HG03066 (cell line): ENCODE measurements around the gene HMGCS2.

Experiments
- ATAC-seq: cut with Tn5 transposase; IDR thresholded peaks from one replicate; pipeline ENCODE4 v1.9.1; 2021; ENCODE audit warnings: low read depth; ENCODE audit not compliant: unreplicated experiment

Gene HMGCS2

DNA sequence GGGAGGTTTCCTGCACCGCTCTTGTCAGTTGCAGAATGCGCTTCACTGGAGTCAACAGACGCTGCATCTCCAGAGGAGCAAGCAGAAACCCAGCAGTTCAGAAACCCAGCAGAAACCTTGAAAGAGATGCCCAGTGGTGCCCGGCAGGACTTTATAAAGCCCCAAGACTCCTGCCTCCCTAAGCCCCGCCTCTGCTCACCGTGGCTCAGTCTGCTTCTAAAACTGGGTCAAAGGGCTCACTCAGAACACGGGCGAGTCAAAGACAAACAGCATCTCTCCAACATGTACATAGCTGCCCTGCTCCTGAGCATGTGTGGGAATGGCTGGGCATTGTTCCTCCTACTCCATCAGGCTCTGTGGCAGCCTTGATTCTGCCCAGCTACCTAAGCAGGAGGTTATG lies at the start of gene HMGCS2:
Gene HMGCS2, minus strand, starts transcription at position 128 of the 400 bp plus-strand sequence. Its CDS starts 61 bp downstream, at position 67.
- no peak for ATAC-seq

DNA sequence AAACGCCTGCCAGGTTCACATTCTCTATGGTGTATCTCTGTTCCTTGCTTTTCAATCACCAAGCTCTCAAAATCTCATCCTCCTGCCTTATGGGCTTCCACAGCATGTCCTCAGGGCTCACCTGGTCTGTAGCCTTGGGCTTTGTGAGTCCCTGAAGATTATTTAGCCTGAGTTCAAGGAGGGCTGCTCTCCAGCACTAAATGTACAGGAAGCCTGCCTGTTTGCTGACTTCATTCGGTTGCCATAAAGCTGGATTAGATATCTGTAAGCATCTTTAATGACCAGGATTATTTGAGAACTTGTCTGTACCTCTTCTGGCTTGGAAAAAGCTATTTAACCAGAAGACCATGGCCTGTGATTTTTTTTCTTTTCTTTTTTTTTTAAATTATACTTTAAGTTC lies 49.5 kb upstream of the HMGCS2 start:
- ATAC-seq: no peak

DNA sequence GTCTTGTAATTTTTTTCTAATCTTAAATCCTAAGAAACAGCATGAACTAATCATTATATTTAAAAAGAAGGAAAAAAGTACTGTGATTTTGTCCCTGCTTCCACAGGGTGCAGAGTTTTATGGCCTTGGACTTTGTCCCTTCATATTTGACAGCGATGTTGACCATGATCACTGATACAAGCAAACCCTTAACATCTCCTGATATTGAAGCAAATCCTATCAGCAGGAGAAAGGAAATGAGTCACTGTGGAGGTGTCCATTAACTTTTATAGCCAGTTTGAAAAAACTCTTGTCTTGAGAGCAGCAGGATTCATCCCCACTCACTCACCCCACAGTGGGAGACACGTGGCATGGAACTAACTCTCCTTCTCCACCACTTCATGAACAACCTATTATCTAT lies 47.7 kb upstream of the HMGCS2 start:
- ATAC-seq: no peak

DNA sequence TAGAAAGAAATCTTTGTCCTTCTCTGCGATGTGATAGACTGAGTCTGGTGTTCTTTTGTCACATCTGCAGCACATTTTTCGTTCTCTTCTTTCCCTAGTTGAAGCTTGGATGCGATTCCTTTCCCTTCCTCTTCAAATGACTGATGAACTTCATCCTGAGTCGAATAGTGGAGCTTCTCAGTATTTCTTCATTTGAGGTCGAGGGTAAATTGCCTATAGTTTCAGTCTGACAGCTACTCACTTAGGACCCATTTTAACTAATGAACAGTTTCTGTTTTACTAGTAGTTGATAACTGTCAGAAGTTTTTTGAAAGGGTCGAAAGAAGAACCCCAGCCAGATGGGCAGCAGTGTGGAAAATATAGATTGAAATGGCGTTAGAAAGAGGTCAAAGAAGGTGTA lies 47.2 kb upstream of the HMGCS2 start:
- ATAC-seq: no peak

DNA sequence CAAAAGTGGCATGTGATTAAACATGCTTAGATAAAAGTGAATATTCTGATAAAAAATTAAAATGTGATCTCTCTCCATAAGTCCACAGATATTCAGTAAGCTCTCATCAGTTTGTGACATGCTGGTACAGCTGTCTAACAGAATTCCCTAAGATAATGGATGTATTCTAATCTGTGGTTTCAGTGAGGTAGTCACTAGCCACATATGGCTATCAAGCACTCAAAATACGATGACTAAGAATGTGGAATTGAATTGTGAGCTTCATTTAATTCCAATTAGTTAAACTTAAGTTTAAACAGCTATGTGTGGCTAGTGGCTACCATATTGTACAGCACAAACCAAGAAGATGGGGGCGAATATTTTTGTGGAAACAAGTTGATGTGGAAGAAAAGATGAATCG lies 46.7 kb upstream of the HMGCS2 start:
- no peak for ATAC-seq

DNA sequence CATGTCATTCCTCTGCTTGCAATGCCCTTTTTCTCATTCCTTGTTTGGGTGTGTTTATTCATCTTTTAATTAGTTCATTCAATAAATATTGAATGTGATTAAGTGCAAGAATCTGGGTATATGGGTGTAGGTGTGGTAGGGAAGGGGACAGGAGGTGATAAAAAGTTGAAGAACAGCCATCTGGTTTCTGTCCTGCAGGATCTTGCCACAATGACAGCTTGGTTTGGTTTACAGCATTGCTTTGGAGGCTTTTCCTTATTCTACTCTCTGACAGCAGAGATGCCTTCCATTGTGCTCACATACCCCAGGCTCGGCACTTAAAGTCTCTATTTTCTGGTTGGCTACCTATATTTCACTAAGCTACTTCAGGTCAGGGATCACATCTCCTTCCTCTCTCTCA lies 45.6 kb upstream of the HMGCS2 start:
- ATAC-seq: no peak

DNA sequence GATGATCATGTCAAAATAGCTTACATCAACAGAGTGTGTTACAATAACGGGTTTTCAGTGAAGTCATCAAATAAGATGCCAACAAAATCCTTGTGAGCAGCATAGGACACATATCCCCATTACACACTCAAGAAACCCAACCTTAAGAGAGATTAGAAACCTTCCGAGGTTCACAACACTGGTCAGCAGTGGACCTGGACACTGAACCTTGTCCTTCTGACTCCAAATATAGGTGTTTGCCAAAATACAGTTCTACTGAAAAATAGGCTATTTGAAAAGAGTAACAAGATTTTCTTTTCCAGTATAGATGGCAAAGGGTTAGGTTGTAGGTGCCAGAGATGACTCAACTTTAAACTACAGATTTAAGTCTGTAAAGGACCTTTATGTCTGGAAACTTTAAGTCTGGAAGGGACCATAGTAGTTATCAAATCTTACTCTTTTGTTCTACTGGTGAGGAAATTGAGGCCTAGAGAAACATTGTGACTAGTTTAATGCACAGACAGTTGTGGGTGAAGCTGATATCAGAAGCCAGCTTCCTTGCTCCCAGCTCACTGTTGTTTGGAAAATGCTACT lies 43.4 kb upstream of the HMGCS2 start:
- no peak for ATAC-seq

DNA sequence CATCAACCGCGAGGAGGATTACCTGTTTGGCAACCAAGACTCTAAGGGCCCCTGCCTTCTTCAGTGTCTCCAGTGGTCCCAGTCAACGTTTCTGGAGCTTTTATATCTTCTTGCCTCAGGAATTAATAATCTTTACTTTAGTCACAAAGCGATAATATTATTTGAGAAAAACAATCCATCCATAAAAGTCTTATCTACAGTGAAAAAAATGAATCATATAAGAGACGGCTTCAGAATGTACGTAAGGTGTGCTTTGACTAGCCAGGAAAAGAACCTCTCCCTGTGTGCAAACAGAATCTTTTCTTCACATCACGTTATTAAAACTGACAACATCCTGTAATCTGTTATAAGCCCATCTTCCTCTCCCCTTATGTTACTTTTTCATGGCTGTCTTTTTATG lies 42.7 kb upstream of the HMGCS2 start, which contains the start of gene REG4:
Gene REG4, minus strand, starts transcription at position 74 of the 400 bp plus-strand sequence. CDS start 2,691 bp downstream, outside the sequence.
- no peak for ATAC-seq

DNA sequence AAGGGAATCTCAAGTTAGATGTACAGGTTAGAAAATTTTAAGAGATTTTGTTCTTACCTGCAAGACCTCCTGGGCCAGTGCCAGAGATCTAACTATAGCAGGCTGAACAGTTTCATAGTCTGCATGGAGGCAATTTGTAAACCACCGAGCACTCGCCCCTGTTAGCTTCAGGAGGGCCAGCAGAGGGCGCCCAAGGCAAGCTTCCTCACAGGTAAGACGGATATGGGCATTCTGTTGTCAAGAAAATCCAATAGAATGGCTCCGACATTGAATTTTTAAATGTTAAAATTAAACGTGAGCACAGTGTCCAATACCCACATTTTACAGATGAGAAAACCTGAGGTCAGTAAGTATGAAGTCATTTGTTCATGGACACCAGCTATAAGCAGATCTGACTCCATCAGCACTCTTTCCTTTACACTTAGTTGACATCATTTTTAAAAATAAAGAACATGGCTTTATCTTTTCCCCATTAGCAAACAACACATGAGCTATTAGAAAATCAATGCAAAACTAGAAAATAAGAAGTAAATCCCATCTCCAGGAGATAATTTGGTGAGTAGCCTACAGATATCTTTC lies 40.4 kb upstream of the HMGCS2 start:
- no peak for ATAC-seq

DNA sequence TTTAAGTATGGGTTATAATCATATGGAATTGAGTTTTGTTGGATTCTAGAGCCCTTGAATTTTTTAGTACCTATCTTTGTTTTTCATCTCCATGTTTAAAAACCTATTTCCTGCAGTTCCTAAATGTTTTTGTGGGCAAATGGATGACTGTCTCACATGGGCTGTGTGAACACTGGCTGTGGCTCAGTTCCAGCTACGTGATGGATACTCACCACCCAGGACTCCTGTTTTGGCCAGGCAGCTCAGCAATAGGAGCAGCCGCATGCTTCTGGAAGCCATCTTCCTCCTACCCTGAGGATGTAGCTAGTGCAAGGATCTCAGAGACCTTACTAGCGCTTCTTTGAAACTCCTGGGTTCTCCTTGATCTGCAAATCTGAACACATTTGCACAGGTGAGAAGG lies 39.8 kb upstream of the HMGCS2 start:
- ATAC-seq: no peak

DNA sequence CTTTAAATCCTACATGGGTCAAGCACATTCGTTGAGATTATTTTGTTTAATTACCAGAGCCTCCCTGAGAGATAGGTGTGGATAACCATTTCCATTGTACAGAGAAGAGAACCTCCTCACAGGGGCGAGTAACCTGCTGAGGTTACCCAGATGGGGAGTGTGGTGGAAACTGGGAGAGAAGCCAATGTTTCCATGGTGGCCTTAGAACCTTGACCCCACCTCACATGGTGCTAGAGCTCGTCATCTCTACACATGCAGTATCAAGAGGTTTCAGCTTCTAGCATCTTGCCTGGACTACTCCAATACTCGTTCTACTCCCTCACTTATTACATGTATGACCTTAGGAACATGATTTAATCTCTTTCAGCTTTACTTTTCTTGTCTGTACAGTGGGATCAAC lies 37.8 kb upstream of the HMGCS2 start:
- no peak for ATAC-seq

DNA sequence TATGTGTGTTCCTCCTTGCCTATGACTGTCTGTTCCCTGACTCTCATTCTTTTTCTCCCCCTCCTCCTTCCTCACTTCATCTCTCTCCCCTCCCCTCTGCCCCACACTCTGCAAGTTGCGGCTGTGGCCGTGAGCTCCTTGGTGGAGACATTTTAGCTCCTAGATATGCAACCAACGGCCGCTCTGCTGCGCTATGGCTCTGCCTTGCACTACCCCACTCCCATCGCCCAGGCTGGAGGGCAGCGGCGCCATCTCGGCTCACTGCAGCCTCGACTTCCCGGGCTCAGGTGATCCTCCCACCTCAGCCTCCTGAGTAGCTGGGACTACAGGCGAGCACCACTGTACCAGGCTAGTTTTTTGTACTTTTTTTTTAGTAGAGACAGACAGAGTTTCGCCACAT lies 37.0 kb upstream of the HMGCS2 start:
- no peak for ATAC-seq

DNA sequence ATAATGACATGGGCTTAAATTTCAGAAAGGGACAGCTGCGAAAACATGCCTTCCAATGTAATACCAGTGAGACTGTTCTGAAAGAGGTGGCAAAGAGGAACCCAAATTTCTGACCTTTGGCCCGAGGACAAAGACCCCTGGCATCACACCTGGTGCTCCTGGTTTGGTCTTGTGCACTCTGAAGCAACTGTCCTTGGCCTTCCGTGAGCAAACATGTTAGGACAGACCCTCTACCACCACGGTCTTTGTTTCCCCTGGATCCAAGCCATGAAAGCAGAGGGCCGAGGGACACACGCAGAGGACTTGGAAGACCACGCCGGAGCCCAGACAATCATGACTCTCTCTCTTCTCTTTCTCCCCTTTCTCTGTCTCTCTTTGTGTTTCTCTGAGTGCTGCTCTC lies 36.5 kb upstream of the HMGCS2 start:
- ATAC-seq: no peak

DNA sequence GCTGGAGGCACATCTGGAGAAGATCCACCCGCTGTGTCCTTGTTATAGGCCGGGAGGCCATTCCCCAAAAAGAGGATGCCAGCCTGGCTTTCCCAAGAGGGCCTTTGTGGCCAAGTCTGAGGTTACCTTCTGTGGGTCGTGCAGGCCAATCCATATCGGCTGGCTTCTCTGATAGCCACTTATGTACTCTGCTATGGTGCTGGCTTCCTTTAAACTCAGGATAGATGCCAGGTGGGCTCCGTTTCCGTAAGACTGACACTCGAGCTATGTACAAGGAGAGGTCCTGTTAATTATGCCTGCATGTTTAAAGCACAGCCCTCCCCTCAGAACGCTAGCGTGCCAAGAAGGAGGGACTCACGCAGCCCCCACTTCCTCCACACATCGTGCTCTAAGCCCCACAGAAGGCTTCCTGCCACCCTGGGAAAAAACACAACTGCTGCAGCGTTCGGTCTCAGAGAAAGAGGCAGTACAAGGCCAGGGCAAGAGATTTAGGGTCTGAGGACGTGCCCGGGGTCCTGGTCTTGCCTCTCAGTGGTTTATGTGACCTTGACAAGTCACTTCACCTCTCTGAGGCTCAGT lies 31.0 kb upstream of the HMGCS2 start:
- ATAC-seq: no peak

DNA sequence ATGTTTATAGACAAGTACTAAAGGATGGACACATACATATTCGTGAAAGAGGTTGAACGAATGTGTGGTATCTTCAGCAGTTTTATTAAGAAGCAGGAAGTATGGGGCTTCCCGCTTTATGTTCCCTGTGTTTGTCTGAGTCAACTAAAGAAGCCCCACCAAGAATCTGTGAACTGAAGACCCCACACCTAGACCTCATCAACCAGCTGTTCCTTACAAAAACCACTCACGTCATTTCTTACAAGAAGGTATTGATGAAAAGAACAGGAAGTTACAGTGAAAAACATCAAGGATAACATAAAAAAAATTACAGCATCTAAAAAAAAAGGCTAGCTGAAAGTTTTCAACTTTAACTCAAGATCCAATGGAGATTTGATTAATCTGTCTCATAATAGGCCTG lies 30.3 kb upstream of the HMGCS2 start:
- no peak for ATAC-seq

DNA sequence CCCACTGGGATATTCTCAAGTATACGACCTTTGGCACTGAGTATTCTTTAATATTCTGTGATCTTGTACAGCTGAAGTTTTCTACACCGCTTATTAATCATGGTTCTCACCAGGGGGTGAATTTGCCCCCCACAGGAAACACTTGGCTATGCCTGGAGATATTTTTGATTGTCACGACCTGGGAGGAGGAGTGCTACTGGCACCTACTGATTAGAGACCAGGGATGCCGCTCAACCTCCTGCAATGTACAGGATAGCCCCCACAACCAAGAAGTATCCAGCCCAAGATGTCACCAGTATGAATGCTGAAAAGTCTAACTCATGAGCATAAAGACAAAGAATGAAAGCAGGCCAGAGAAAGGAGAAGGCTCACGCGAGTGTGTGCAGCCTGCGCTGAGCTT lies 28.9 kb upstream of the HMGCS2 start:
- no peak for ATAC-seq

DNA sequence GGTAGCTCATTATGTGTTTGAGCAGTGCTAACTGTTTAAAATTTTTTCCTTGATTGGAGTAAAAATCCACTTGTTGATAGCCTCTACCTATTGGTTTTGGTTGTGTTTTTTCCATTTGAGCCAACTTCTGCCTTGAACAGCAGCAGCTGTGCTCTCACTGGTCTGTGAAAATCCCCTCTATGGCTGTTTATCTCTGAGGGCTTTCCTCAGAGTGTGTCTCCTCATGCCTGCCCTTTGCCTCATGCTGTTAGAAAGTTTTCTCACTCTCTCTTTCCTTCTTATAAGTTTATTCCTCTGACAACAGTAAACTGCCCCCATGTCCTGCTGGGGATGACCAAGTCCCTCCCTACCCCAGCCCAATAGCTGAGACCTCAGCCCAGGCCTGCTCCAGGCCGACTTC lies 28.5 kb upstream of the HMGCS2 start:
- no peak for ATAC-seq

DNA sequence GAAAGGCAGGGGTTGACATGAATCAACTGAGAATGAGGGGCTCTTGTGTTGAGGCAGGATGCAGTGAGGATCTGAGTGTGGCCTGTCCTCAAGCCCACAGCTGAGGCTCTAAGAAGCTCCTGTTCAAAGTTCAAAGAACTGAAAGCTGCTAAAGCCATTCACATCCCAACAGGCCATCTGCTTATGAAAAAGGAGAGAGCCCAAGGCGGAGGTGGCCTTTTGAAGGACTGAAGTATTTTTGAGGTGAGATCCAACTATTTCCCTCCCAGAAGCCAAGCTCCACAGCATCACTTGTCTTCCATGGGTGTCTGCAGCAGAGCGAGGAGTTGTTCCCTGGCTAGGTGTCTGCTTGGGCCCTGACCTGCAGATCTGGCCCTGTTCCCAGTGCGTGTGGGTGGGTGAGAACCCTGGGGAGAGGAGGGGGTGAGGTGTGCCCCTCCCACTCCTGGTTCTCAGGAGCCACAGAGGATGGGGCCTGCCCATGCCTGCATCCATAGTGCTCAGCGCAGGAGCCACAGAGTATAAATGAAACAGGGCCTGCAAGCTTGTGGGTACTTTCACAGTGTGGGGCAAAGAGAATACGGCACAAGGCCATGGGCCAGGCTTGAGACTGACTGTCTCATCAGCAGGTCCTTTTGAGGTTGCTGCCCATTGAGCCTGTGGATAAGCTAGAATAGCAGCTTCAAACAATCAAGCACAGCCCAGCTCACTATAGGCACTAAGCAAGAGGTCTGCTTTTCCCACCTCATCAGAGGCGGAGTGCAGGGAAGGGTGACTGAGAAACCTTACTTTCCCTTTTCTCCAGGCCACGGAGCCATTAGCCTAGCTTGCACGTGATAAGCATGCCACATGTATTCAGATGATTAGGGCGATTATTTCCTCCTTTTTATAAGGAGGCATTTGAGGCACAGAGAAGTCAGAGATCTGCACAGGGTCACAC lies 26.8 kb upstream of the HMGCS2 start:
- no peak for ATAC-seq

DNA sequence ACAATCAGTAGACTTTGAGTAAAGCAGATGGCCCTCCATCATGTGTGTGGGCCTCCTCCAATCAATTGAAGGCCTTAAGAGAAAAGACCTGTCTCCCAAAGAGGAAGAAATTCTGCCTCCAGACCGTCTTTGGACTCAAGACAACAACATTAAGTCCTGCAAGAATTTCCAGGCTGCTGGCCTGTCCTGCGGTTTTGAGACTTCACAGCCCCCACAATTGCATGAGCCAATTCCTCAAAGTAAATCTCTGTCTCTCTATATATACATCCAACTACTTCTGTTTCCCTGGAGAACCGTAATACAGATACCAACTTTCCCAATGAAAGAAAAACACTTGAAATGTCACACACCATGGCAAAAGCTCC lies 26.2 kb upstream of the HMGCS2 start:
- no peak for ATAC-seq

DNA sequence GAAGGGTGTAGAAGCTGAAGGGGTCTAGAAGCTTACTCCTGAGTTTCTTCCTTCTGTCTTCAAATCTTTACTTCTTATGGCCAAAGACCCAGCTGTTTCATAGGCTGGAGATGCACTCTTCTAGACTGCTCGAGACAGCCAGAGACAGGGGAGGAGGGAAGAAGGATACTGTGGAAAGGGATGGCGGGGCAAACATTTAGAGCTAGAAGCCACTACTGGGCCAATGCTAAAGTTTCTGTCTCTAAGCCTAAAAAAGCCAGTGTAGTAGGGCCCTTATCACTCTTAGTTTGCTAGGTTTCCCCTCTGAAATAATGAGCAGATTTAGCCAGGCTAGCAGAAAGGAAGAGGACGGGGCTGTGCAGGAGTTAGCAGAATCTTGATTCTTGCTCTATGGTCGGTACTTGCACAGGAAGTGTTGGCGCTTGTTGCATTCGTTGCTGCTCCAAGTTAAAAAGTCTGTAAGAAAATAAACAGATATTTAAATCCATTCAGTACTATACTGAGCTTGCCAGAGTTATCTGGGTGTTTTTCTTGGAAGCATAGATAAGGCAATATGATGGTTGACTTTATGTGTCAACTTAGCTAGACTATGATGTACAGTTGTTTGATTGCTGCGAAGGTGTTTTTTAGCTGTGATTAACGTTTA lies 25.6 kb upstream of the HMGCS2 start:
- ATAC-seq: no peak

DNA sequence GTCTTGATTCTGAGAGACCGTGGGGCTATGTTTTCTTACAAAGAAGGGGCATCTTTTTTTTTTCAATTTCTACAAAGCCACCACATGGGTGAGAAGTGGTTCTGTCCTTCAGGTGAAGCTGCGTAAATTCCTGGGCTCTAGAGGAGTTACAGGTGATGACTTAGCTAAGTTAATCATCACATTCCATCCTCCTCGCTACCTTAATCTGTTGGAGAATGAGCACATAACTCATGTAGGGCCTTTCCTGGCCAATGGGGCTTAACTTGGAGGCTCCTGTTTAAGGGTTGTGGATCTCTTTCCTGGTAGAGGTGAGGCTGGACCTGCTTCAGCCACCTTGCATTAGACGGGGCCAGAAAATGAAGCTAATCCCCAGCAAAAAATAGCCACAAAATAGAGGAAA lies 22.7 kb upstream of the HMGCS2 start:
- no peak for ATAC-seq
